DND-41 (cell line): ENCODE measurements around the gene TMEM97.

Experiments
- ATAC-seq: fragments of 200-7000 bp; cut with Tn5 transposase; 3 replicates; pipeline ENCODE4 v1.9.1; 2021; ENCODE audit warnings: low read depth; ENCODE audit not compliant: insufficient read depth
- DNase-seq: peaks from one replicate; pipeline ENCODE4 v3.0.0-alpha.2; 2020
- H2AFZ ChIP-seq: 2 replicates; pipeline ENCODE4 v1.6.0; 2012; ENCODE audit warnings: low read depth, low read length
- H3K27ac ChIP-seq: 2 replicates; pipeline ENCODE4 v1.5.1; 2012; ENCODE audit warnings: low read length, inconsistent platforms
- H3K27me3 ChIP-seq: fragments of 200-600 bp; sonication (generic); 2 replicates; pipeline ENCODE4 v1.6.0; 2012; ENCODE audit warnings: low read length, mild to moderate bottlenecking, inconsistent platforms; ENCODE audit not compliant: insufficient read depth, poor library complexity
- H3K36me3 ChIP-seq: 2 replicates; pipeline ENCODE4 v1.5.1; 2012; ENCODE audit warnings: low read length, inconsistent platforms; ENCODE audit not compliant: insufficient read depth
- H3K4me1 ChIP-seq: 2 replicates; pipeline ENCODE4 v1.5.1; 2012; ENCODE audit warnings: mild to moderate bottlenecking, low read length; ENCODE audit not compliant: insufficient read depth
- H3K4me2 ChIP-seq: 2 replicates; pipeline ENCODE4 v1.6.0; 2012; ENCODE audit warnings: mild to moderate bottlenecking, moderate library complexity, low read length, inconsistent platforms; ENCODE audit not compliant: insufficient read depth
- H3K4me3 ChIP-seq, 2 experiments: fragments of 200-600 bp in 1 of 2; shearing (Covaris generic) in 1 of 2; 2 replicates each; pipeline ENCODE4 v1.5.1; 2012 to 2016; ENCODE audit warnings: inconsistent platforms in 2 of 2, low read length in 2 of 2, mild to moderate bottlenecking in 2 of 2, low read depth in 1 of 2, moderate library complexity in 1 of 2
- H3K79me2 ChIP-seq: 2 replicates; pipeline ENCODE4 v1.6.0; 2012; ENCODE audit warnings: low read length, inconsistent platforms; ENCODE audit not compliant: insufficient read depth
- H3K9ac ChIP-seq: 2 replicates; pipeline ENCODE4 v1.6.0; 2012; ENCODE audit warnings: low read depth, mild to moderate bottlenecking, inconsistent platforms, low read length, moderate library complexity
- H3K9me3 ChIP-seq: 2 replicates; pipeline ENCODE4 v1.5.1; 2012; ENCODE audit warnings: low read length, moderate library complexity, mild to moderate bottlenecking, inconsistent platforms; ENCODE audit not compliant: insufficient read depth, severe bottlenecking
- H4K20me1 ChIP-seq: 2 replicates; pipeline ENCODE4 v1.6.0; 2012; ENCODE audit warnings: low read length; ENCODE audit not compliant: insufficient read depth
- EZH2 ChIP-seq: IDR thresholded peaks from 3 replicates; pipeline ENCODE4 v1.6.1; 2012; ENCODE audit warnings: borderline replicate concordance, low read depth, mild to moderate bottlenecking, moderate library complexity, low read length, inconsistent platforms; ENCODE audit not compliant: severe bottlenecking
- TF ChIP-seq, protein P1 (sequence below): IDR thresholded peaks from 2 replicates; pipeline ENCODE4 v1.5.1; 2012; ENCODE audit warnings: borderline replicate concordance, low read length, moderate library complexity, mild to moderate bottlenecking; ENCODE audit not compliant: poor library complexity, severe bottlenecking; ENCODE audit errors: extremely low read depth

The TMEM97 gene

DNA sequence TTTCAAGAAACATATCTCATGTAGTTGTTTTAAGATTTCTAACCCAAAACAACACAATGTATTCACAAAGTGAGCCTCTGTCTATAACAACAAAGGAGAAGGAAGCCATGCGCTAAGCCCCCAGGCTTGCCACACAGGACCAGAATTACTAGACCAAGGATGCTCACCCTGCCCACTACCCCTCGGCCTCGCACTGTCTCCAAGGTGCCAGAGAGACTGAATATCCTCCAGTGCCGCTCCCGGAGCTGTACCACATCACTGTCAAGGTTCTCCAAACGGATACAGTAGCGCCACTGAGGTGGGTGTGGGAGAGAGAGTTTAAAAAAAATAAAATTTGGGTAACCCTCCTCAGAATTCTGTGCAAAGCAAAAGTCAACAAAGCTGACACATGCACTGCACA is 31.3 kb downstream of the TMEM97 start:
- TF ChIP-seq, protein P1, sequence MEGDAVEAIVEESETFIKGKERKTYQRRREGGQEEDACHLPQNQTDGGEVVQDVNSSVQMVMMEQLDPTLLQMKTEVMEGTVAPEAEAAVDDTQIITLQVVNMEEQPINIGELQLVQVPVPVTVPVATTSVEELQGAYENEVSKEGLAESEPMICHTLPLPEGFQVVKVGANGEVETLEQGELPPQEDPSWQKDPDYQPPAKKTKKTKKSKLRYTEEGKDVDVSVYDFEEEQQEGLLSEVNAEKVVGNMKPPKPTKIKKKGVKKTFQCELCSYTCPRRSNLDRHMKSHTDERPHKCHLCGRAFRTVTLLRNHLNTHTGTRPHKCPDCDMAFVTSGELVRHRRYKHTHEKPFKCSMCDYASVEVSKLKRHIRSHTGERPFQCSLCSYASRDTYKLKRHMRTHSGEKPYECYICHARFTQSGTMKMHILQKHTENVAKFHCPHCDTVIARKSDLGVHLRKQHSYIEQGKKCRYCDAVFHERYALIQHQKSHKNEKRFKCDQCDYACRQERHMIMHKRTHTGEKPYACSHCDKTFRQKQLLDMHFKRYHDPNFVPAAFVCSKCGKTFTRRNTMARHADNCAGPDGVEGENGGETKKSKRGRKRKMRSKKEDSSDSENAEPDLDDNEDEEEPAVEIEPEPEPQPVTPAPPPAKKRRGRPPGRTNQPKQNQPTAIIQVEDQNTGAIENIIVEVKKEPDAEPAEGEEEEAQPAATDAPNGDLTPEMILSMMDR = no peak
- no peak for TF ChIP-seq EZH2
- ATAC-seq = no peak

DNA sequence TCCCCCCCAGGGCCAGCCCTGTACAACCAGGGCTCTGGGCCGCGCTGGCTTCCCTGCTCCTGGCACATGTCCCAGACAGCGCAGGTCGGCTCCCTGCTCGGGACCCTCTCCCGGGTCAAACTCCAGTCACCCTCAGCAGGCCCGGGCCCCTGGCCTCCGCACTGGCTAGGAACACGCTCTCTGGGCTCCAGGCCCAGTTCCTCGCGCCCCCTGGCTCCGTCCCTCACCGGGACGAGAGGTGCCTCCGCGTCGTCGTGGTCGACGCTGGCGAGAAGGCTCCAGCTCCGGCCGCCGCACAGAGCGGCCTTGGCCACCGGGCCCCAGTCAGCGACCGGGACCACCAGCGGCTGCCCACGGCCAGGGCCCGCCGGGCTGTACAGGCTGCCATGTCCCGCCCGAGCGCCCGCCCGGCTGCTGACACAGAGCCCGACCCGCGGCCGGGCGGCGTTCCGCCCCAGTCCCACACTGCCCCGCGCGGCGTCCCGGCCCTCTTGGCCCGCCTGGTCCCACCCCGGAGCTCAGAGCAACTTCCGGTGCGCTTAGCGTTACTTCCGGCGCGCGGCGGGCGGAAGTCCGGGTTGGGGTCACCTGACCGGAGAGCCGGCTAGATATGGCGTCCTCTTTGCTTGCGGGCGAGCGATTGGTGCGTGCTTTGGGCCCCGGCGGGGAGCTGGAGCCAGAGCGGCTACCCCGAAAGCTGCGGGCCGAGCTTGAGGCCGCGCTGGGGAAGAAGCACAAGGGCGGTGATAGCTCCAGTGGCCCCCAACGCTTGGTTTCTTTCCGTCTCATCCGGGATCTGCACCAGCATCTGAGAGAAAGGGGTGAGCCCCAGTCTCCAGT is 38.3 kb downstream of the TMEM97 start, which contains the start of gene POLDIP2:
POLDIP2 (minus strand) TSS at position 467 of the 840 bp plus-strand sequence; CDS start at position 388, 79 bp downstream.
- Histone ChIP-seq H3K27ac (peak within 1 kb of the TSS; percentile 73), H2AFZ (peak within 1 kb of the TSS; percentile 94)

More for the DNA sequence above, 31.3 kb downstream of the TMEM97 start:
- H3K9me3 ChIP-seq = no peaks in the 10 kb centered on the region
- H4K20me1 ChIP-seq = peaks cover 15% of the 10 kb centered on the region; the same call in 1 of the 2 replicates
- H2AFZ ChIP-seq = no peak overlapping the region
- H3K79me2 ChIP-seq = peaks cover 1% of the 10 kb centered on the region; the same call in 1 of the 2 replicates
- peaks cover 94% of the 10 kb centered on the region for H3K36me3 ChIP-seq
- H3K27me3 ChIP-seq = no peaks in the 10 kb centered on the region
- H3K4me1 ChIP-seq = peaks cover 4% of the 10 kb centered on the region; the same call in 1 of the 2 replicates
- no peak overlapping the region for H3K4me3 ChIP-seq
- no peak overlapping the region for H3K9ac ChIP-seq
- no peak for DNase-seq
- H3K4me2 ChIP-seq = no peak overlapping the region
- no peak overlapping the region for H3K27ac ChIP-seq

DNA sequence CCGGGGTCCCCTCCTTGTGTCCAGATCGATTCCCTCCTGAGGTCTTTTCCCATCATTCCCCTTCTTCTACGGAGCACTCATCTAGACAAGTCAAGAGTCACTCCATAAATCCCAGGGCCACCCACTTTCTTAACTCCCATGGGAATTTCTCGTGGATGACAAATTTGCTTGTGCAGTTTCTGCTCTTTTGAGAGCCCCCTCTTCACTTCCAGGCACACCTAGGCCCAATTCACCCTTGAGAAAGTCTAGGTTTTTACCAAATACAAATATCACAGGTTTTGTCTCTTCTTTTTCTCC is 38.8 kb downstream of the TMEM97 start:
- no peak for ATAC-seq
- Histone ChIP-seq H3K27ac (peak overlapping the region; percentile 73), H3K9ac (peak overlapping the region; percentile 91), H3K4me2 (peak overlapping the region; percentile 86), H4K20me1 (no peaks in the 10 kb centered on the region), H3K27me3 (no peaks in the 10 kb centered on the region), H3K79me2 (peaks cover 38% of the 10 kb centered on the region), H3K4me1 (peaks cover 35% of the 10 kb centered on the region), H3K4me3 (peak overlapping the region; percentile 82 to 91), H2AFZ (peak overlapping the region; percentile 94), H3K36me3 (peaks cover 56% of the 10 kb centered on the region), H3K9me3 (no peaks in the 10 kb centered on the region)
- no peak for TF ChIP-seq EZH2
- TF ChIP-seq, protein P1 = no peak
- DNase-seq = no peak

More for the DNA sequence above, 38.3 kb downstream of the TMEM97 start, which contains the start of gene POLDIP2:
- Histone ChIP-seq H4K20me1 (no peaks in the 10 kb centered on the region), H3K9me3 (no peaks in the 10 kb centered on the region), H3K79me2 (peaks cover 38% of the 10 kb centered on the region), H3K9ac (peak within 1 kb of the TSS; percentile 91), H3K4me1 (peaks cover 35% of the 10 kb centered on the region), H3K4me2 (peak within 1 kb of the TSS; percentile 88), H3K4me3 (peak within 1 kb of the TSS; percentile 82 to 91), H3K27me3 (no peaks in the 10 kb centered on the region), H3K36me3 (peaks cover 59% of the 10 kb centered on the region)
- ATAC-seq (peak; percentile 99), DNase-seq (peak; percentile 96)
- no peak for TF ChIP-seq EZH2
- TF ChIP-seq, protein P1 = no peak
